Lung (tissue), 12 donors: ENCODE measurements around the gene MKKS. TPM values are rescaled to one million over a fixed set of nuclear protein-coding genes. Genes with fewer than 3 reads are reported as not detected.

Experiments used
- ATAC-seq: fragments of 200-7000 bp; cut with Tn5 transposase; one replicate; pipeline ENCODE4 v1.9.1; 2020; ENCODE audit warnings: moderate number of reproducible peaks; ENCODE audit not compliant: insufficient read depth, low FRiP score
- DNase-seq, 3 donors: peaks; one replicate each; pipeline ENCODE4 v3.0.0-alpha.2; 2013 to 2017
- H3K27ac ChIP-seq, 2 donors: one replicate each; pipeline ENCODE4 v1.5.1; 2013; ENCODE audit warnings: mild to moderate bottlenecking in 2 of 2, moderate library complexity in 2 of 2, control low read depth in 1 of 2, inconsistent platforms in 1 of 2, low read depth in 1 of 2, low read length in 1 of 2
- H3K27me3 ChIP-seq, 3 donors: one replicate each; pipeline ENCODE4 v1.5.1; 2013; ENCODE audit warnings: low read length in 2 of 3; ENCODE audit not compliant: control insufficient read depth in 3 of 3, insufficient read depth in 3 of 3
- H3K36me3 ChIP-seq, 4 donors: one replicate each; pipeline ENCODE4 v1.5.1; 2013; ENCODE audit warnings: low read length in 4 of 4, mild to moderate bottlenecking in 1 of 4, moderate library complexity in 1 of 4; ENCODE audit not compliant: control insufficient read depth in 4 of 4, insufficient read depth in 4 of 4
- H3K4me1 ChIP-seq, 5 donors: one replicate each; pipeline ENCODE4 v1.5.1; 2013; ENCODE audit warnings: low read length in 5 of 5, mild to moderate bottlenecking in 2 of 5, moderate library complexity in 1 of 5; ENCODE audit not compliant: control insufficient read depth in 5 of 5, insufficient read depth in 5 of 5
- H3K4me3 ChIP-seq: one replicate; pipeline ENCODE4 v1.5.1; 2013; ENCODE audit warnings: mild to moderate bottlenecking, control low read depth, moderate library complexity
- H3K9ac ChIP-seq, 2 donors: one replicate each; pipeline ENCODE4 v1.5.1; 2013; ENCODE audit warnings: low read length in 2 of 2, control low read depth in 1 of 2; ENCODE audit not compliant: insufficient read depth in 1 of 2
- H3K9me3 ChIP-seq, 4 donors: one replicate each; pipeline ENCODE4 v1.5.1; 2013; ENCODE audit warnings: low read length in 3 of 4, mild to moderate bottlenecking in 1 of 4, moderate library complexity in 1 of 4; ENCODE audit not compliant: control insufficient read depth in 4 of 4, insufficient read depth in 3 of 4
- WGBS, 2 donors: extraction: QIAGEN DNeasy Blood & Tissue Kit; methylation state at CpG; one replicate each; pipeline ENCODE4 v1.1.7; 2013; 5-methylcytosine and 5-hydroxymethylcytosine counted together
- polyA plus RNA-seq, 2 donors: library from polyadenylated mRNA; stranded (reverse); fragments of 200-250 nt; gene quantifications; one replicate each; pipeline ENCODE4 v1.2.1, GENCODE V29; 2013
- total RNA-seq, 2 donors: library from RNA; depleted of rRNA in 1 of 2; stranded (reverse); fragments of >200 nt in 1 of 2; gene quantifications; one replicate each; pipeline ENCODE4 v1.2.1, GENCODE V29; 2014 to 2021
- TF ChIP-seq, protein P1 (sequence below): IDR thresholded peaks from 2 replicates; pipeline ENCODE4 v1.5.1; 2012; ENCODE audit warnings: mild to moderate bottlenecking; ENCODE audit errors: control extremely low read depth, extremely low read depth
- donor health status: control.
- donor health status: control.
- donor health status: Bipolar disorder and iron deficiency.
- donor health status: healthy.
- donor health status: DM: yes; HTN: yes; CAD: no.

Gene MKKS
- total and polyA plus RNA-seq, 4 donors, result 12.3 to 15.1 (median 13.1) TPM

DNA sequence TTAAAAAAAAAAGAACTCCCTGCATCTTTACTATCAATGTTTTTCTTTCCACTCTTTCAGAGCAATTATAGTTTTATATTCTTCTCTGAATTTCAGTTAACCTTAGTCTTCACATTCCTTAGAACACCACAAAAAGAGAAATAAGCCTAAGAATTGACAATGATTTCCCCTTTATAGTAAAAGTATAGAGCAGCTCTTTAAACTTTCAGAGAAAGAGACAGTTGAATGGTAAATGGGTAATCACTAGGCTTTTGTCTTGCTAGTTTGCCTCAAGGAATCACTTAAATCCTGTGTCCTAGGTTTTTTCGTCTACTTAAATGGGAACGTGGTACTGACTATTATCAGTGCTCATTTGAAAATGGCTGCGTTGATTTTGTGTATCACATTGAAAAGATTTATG lies 32.8 kb upstream of the MKKS start:
- DNase-seq (peak in 2 of 3 donors; percentile 13 to 33), ATAC-seq (no peak)
- peaks cover 0 to 2% (median 0%) of the 10 kb centered on the region in 4 donors for H3K9me3 ChIP-seq
- H3K4me1 ChIP-seq, result peaks cover 0 to 34% (median 5%) of the 10 kb centered on the region in 5 donors
- TF ChIP-seq, protein P1, sequence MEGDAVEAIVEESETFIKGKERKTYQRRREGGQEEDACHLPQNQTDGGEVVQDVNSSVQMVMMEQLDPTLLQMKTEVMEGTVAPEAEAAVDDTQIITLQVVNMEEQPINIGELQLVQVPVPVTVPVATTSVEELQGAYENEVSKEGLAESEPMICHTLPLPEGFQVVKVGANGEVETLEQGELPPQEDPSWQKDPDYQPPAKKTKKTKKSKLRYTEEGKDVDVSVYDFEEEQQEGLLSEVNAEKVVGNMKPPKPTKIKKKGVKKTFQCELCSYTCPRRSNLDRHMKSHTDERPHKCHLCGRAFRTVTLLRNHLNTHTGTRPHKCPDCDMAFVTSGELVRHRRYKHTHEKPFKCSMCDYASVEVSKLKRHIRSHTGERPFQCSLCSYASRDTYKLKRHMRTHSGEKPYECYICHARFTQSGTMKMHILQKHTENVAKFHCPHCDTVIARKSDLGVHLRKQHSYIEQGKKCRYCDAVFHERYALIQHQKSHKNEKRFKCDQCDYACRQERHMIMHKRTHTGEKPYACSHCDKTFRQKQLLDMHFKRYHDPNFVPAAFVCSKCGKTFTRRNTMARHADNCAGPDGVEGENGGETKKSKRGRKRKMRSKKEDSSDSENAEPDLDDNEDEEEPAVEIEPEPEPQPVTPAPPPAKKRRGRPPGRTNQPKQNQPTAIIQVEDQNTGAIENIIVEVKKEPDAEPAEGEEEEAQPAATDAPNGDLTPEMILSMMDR, result no peak
- H3K9ac ChIP-seq, result no peak overlapping the region
- 77 to 88% methylated on average over 3 of the region's 3 CpGs for WGBS, 2 donors
- H3K36me3 ChIP-seq, result no peaks in the 10 kb centered on the region
- H3K27me3 ChIP-seq, result no peaks in the 10 kb centered on the region
- no peak overlapping the region for H3K4me3 ChIP-seq
- H3K27ac ChIP-seq, result no peak overlapping the region

DNA sequence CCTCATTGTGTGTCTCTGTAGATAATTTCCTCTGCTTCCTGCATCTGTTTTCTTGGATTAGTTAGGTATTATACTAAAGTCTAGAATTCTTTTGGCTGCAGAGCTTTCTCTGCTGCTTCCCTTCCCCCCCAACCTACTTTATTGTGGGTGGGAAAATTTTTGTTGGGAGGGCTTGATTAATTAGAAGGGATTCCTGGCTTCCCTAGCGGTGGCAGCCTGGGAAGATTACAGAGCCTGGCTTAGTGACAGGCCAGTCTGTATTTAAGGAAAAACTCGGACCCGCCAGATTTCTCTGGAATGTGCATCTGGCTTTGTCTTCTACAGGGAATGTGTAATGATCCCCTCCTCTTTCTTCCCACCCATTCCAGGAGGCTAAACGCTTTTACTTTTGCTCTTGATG lies 32.3 kb upstream of the MKKS start:
- H3K36me3 ChIP-seq, result no peaks in the 10 kb centered on the region
- no peak overlapping the region for H3K4me3 ChIP-seq
- H3K4me1 ChIP-seq, result peaks cover 0 to 34% (median 5%) of the 10 kb centered on the region in 5 donors
- ATAC-seq (no peak), DNase-seq (peak; percentile 68 to 82 (median 81))
- 53 to 66% methylated on average over 4 of the region's 4 CpGs for WGBS, 2 donors
- TF ChIP-seq, protein P1, result no peak
- H3K9ac ChIP-seq, result peak overlapping the region in 1 of 2 donors; percentile 2
- peaks cover 0 to 2% (median 0%) of the 10 kb centered on the region in 4 donors for H3K9me3 ChIP-seq
- H3K27me3 ChIP-seq, result no peaks in the 10 kb centered on the region
- H3K27ac ChIP-seq, result peak overlapping the region in 1 of 2 donors; percentile 12

DNA sequence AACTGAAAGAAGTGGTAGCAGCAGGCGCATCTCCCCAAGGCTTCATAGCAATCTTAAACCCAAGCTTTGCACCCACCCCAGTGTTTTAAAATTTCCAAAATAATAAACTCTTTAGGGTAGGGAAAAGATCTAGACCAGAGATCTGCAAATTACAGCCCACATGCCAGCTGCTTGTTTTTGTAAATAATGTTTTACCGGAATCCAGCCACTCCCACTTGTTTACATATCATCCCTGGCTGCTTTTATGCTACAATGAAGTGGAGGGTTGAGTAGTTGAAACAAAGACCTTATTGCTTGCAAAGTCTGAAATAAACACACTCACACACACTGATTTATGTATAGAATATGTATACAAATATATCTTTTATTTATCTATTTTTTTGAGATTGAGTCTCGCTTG lies 31.1 kb upstream of the MKKS start:
- H3K36me3 ChIP-seq, result no peaks in the 10 kb centered on the region
- DNase-seq (peak in 2 of 3 donors; percentile 22 to 38), ATAC-seq (no peak)
- 80 to 88% methylated on average over 3 of the region's 3 CpGs for WGBS, 2 donors
- TF ChIP-seq, protein P1, result no peak
- no peak overlapping the region for H3K9ac ChIP-seq
- peaks cover 0 to 2% (median 0%) of the 10 kb centered on the region in 4 donors for H3K9me3 ChIP-seq
- no peak overlapping the region for H3K4me3 ChIP-seq
- no peaks in the 10 kb centered on the region for H3K27me3 ChIP-seq
- H3K4me1 ChIP-seq, result peaks cover 0 to 34% (median 5%) of the 10 kb centered on the region in 5 donors
- no peak overlapping the region for H3K27ac ChIP-seq

DNA sequence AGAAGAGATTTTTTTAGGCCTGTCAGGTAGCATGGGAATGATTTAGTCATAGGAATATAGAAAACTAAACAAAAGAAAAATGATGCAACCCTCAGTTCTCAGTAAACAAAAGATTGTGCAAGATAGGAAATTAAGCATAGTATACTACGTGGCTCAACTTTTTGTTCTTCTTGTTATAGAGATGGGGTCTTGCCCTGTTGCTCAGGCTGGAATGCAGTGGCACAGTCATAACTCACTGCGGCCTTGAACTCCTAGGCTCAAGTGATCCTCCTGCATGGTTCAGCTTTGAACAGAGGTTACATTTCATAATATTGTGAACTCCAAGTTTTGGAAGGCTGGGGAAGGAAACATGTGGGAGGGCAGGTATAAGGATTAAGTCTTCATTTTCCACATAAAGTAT lies 29.6 kb upstream of the MKKS start:
- H3K36me3 ChIP-seq, result no peaks in the 10 kb centered on the region
- ATAC-seq, result no peak
- H3K9ac ChIP-seq, result no peak overlapping the region
- no peaks in the 10 kb centered on the region for H3K27me3 ChIP-seq
- 58 to 74% methylated on average over 2 of the region's 2 CpGs for WGBS, 2 donors
- H3K9me3 ChIP-seq, result peaks cover 0 to 2% (median under 1%) of the 10 kb centered on the region in 4 donors
- peaks cover 0 to 27% (median 5%) of the 10 kb centered on the region in 5 donors for H3K4me1 ChIP-seq
- no peak overlapping the region for H3K27ac ChIP-seq
- H3K4me3 ChIP-seq, result no peak overlapping the region
- TF ChIP-seq, protein P1, result no peak
- no peak for DNase-seq
